GM12801 (cell line): Measurements from ENCODE around the gene MRPS33.

Experiments used
- TF ChIP-seq, protein P1 (sequence below): IDR thresholded peaks from one replicate; pipeline ENCODE4 v1.5.1; 2011; ENCODE audit warnings: control low read depth; ENCODE audit not compliant: insufficient read length; ENCODE audit errors: extremely low read depth

MRPS33 gene

DNA sequence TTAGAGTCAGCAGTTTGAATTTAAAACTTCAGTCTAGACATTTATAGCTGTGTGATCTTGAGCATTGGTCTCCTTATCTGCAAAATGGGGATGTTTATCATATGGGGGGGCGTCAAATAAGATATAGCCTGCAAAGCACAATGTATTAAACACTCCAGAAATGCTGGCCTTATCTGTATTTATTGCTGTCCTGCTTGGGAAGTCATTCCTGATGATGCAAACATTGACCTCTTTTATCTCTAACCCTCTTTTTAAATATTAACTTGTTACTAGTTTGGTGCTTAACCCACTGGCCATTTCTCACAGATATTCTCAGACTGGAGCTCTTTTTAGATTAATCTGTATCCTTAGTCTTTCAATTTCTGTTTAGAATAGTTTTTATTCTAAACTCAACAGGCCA is 13.2 kb downstream of the MRPS33 start:
- TF ChIP-seq, protein P1, sequence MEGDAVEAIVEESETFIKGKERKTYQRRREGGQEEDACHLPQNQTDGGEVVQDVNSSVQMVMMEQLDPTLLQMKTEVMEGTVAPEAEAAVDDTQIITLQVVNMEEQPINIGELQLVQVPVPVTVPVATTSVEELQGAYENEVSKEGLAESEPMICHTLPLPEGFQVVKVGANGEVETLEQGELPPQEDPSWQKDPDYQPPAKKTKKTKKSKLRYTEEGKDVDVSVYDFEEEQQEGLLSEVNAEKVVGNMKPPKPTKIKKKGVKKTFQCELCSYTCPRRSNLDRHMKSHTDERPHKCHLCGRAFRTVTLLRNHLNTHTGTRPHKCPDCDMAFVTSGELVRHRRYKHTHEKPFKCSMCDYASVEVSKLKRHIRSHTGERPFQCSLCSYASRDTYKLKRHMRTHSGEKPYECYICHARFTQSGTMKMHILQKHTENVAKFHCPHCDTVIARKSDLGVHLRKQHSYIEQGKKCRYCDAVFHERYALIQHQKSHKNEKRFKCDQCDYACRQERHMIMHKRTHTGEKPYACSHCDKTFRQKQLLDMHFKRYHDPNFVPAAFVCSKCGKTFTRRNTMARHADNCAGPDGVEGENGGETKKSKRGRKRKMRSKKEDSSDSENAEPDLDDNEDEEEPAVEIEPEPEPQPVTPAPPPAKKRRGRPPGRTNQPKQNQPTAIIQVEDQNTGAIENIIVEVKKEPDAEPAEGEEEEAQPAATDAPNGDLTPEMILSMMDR: no peak

DNA sequence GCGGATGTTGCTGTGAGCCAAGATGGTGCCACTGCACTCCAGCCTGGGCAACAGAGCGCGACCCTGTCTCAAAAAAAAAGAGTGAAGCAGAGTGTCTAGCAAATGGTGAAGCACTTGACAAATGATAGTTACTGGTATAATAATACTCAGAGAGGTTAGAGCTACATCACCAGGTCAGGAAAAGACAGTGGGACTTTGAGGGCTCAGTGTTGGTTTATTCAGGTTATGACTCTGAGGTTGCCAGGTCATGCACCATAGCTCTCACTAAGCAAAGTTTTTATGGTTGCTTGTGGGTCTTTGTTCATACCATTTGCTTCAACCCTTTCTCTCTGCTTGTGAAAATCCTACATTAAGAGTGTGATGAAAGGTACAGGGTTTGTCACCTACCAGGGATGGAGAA is 13.6 kb downstream of the MRPS33 start:
- TF ChIP-seq, protein P1: no peak

DNA sequence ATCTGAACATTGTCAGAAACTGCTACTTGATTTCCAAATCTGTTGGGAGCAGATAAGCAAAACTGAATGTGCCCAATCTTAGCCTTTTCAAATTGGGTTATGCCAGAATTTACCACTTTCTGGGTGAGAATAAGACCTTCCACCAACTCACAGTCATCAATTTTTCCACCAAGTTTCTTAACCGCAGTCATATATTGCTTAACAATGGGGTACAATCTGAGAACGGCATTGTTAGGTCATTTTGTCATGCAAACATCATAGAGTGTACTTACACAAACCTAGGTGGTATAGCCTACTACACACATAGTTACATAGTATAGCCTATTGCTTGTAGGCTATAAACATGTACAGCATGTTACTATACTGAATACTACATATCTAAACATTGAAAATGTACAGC is 16.0 kb downstream of the MRPS33 start:
- TF ChIP-seq, protein P1: no peak

DNA sequence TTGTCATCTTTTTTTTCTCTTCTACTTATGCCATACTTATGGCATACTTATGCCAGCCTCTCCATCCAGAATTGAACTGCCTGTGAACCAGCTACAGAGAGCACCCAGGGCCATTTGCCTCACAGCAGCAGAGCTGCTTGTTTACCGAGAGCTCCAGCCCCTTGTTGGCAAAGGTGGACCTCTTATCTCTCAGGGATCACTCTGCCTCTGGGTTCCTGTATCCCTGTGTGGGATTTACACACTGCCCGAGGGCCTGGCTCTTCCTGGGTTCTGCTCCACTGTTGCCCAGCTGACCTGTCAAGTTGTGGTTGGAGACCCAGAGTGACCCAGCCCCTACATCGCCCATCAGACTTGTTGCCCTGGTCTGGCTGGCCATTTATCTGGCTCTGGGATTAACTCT is 22.3 kb downstream of the MRPS33 start:
- TF ChIP-seq, protein P1: no peak

DNA sequence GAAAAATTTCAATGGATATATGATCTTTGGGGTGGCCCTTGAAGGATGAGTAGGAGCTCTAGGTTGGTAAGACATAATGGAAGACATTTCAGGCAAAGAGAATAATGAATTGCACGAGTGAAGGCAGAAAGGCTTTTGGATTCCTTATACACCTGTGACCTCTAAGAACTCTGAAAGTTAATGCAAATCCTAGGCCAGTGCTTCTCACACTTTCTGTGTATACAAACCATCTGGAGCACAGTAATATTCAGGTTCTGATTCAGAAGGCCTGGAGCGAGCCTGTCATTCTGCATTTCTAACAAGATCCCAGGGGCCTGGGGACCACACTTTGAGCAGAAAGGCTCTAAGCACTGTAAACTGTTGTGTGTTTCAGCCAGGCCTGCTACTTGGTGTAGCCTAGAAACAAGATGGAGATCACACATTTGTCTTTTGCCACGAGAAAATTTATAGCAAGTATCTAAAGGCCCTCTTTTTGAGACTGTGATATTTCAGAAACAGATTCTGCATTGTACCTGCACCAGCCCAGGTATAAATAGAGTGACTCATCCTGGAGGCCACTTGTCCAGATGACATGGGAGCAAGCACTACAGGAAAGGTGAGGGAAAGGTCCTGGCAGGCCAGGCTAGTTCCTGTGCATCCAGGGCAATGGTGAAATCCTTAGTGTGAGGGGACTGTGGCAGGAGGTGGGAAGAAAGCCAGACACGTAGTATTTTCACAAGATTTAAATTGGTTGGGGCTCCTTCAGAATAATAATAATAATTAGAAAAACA is 24.4 kb downstream of the MRPS33 start:
- TF ChIP-seq, protein P1: no peak

DNA sequence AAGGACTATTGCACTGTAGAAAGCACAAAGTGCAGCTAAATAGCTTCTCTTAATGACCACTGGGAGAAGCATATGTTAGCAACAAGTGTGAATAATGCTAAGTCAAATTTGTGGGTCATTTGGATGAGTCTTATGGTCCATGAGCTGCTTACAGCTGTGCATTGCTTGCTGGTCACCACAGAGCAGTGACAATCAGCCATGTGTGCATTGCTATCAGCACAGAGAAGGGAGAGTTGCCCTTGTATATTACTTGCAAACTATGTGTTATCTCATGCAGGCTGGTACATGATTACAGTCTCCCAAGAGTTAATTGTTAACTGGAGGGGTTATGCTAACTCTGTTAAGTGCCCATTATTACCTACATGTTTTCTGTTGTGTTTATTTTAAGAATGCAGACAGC is 25.7 kb downstream of the MRPS33 start:
- TF ChIP-seq, protein P1: no peak

DNA sequence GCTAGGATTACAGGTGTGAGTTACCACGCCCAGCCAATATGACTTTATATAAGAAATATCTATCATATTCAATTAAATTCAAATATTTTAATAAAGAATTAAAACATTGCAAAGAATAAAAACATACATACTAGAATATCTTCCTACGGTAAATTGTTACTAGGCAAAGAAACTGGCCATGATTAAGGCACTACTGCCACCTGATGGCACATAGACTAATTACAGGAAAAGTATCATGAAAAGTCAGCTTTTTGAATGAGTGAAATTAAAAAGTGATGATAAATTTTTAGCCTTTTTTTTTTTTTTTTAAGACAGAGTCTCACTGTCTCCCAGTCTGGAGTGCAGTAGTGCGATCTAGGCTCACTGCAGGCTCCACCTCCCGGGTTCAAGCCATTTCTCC is 30.9 kb downstream of the MRPS33 start:
- TF ChIP-seq, protein P1: no peak

DNA sequence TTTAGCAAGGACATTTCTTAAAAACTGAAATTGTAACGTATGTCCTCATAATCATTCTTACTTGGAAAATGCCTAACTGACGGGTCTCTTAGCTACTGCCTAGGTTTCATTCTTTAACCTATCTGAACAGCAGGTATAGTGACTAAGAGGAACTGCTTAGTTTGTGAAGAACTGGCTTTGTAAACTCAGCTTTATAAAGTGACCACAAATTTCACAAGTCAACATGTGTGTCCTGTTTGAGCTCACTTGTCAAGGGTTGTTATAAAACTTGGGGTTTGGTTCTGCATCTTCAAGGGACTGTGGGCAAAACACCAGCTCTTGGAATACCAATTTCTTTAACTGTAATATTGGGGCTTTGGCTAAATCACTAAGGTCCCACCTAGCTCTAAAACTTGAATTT is 32.2 kb downstream of the MRPS33 start:
- TF ChIP-seq, protein P1: no peak
